ENCODE data around the gene CNOT8.
"Not testable (repeated sequence)": the region's sequence is repeated elsewhere in the genome, so short reads cannot be mapped to it uniquely, and the experiment has no call there.

CNOT8 gene

DNA sequence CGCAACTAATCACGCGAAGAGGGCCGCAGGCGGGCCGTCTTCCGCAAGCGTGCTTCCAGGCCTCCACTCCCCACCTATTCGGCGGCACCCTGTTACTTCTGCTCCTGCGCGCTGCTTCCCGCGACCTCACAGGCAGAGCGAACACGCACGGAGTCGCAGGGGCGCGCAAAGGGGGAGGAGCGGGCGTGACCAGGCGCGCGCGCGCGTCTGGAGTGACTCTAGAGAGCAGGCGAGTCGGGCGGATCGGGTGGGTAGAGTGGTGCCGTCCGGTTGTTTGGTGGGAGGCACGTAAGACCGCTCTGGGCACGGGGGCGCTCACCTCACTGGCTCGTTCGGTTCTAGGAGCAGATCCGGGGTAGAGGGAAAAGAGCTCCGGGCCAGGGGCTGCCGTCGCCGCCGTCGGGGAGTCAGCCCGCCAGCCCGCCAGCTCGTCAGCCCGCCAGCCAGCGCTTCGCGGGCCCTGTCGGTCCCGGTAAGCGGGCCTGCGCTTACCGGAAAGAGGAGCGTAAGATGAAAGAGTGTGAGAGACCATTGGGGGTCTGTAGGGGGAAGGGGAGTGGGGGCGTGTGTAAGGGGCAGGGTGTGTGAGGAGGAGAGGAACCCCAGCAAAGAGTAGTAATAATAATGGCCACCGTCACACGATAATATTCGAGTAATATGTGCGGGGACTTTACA is at the start of gene CNOT8:
Gene CNOT8, plus strand, starts transcription at position 331 of the 675 bp plus-strand sequence. CDS start 4,652 bp downstream, outside the sequence.
- peak; percentile 92 to 98 for DNase-seq

- no peak for DNase-seq
Observed at GRCh38 chr5:154811239-154811638, 47.2 kb upstream of the CNOT8 start.

- DNase-seq: peak in 1 of 2 experiments; percentile 71
Observed at GRCh38 chr5:154811653-154812465, 46.6 kb upstream of the CNOT8 start.

DNA sequence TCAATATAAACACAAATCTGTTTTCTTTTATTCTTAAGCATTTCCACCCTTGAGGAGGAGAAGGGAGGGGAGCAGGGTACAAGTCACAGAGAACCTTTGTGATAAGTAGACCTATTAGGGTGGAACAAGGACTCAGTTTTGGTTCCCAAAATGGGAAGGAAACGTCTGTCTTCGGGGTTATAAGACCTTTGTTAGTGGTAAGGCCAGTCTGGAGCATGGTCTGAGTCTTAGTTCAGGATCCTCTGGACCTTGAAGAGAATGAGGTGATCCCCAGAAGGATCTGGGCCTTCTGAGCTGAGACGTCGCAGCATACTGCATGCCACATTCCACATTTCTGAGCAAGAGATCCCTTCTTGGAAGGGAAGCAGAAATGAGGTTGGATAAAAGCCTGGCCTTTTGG is 45.3 kb upstream of the CNOT8 start:
- no peak for DNase-seq

DNA sequence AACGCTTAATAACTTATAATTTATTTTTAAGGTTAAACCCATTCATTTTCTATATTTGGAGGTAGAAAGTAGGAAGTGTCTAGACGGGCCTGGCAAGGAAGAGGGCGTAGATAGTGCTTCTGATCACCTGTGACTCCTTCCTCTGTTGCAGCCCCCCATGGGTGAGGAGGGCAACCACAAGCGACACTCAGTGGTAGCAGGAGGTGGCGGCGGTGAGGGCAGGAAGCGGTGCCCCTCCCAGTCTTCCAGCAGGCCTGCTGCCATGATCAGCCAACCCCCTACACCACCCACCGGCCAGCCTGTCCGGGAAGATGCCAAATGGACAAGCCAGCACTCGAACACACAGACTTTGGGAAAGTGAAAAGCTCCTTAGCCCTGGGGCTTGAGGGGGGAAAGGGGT is 44.7 kb upstream of the CNOT8 start:
- DNase-seq: no peak

GRCh38 chr5:154815025-154815424 is 43.4 kb upstream of the CNOT8 start:
- DNase-seq: no peak

- no peak for DNase-seq
Observed at GRCh38 chr5:154815684-154816247, 42.7 kb upstream of the CNOT8 start.

GRCh38 chr5:154816891-154817492 is 41.4 kb upstream of the CNOT8 start:
- no peak for DNase-seq

DNA sequence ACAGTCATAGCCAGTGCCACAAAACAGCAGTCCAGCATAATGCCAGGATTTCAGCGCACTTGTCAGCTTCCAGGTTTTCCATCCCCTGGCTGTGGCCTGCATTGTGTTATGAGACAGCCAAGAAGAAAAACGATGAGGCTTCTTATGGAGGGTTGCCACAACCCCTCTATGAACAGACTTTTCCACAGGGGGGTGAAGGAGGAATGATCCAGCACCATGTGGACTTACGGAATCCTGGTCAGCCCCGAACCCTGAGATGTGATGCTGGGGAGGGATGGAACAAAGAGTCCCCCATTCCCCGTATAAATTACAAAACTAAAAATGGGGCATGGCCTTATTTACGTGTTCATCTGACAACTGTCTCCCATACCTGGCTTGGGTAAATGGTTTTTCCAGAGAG is 40.6 kb upstream of the CNOT8 start:
- no peak for DNase-seq

- no peak for DNase-seq
Observed at GRCh38 chr5:154818471-154819116, 39.8 kb upstream of the CNOT8 start.

- DNase-seq: no peak
Observed at GRCh38 chr5:154819546-154819945, 38.9 kb upstream of the CNOT8 start.

DNA sequence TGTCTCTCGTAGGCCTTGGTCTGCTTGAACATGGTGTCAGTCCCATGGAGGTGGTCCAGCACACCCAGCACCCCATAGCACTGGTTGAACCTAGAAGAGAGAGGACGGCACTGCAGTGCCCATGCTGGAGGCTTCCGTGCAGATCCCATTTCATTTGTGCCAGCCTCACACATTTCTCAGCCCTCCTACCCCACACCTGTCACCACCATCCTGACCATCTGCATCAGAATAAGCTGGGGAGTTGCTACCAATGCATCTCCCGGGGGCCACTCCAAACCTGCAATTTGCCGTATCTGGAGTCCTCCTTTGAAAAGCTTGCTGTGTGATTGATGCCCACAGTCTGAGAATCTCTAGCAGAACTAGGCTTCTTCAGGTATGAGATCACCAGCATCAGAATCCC is 38.0 kb upstream of the CNOT8 start:
- DNase-seq: no peak

DNA sequence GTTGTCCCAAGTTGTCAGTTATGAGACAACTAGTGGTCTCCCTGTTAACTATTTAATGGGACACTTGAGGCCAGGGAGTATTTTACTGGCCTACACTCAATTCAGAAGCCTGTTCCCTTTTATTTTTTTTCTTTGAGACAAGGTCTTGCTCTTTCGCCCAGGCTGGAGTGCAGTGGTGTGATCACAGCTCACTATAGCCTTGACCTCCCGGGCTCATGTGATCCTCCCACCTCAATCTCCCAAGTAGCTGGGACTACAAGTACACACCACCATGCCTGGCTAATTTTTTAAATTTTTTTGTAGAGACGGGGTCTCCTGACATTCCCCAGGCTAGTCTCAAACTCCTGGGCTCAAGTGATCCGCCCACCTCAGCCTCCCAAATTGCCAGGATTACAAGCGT is 35.5 kb upstream of the CNOT8 start:
- DNase-seq: not testable (repeated sequence)

- DNase-seq: no peak
Observed at GRCh38 chr5:154823605-154824004, 34.8 kb upstream of the CNOT8 start.

- no peak for DNase-seq
Observed at GRCh38 chr5:154824070-154824469, 34.4 kb upstream of the CNOT8 start.

DNA sequence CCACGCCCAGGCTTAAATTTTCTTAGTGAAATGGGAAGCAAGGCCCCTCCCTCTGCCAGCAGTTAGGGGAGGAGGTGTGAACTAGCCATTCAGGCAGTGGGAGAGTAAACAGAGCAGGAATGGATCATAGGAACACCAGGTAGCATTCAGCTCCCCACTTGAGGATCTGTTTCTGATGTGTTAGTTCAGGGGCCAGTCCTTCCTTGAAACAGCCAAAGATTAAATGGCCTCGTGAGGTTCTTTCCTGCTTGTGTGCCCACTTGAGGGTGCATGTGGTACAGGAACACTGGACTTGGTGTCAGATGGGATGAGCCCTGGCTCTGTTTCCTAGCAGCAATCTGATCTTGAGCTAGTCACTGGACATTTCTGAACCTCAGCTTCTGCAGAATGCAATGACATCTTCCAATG is 29.2 kb upstream of the CNOT8 start:
- DNase-seq: peak in 1 of 2 experiments; percentile 31

DNA sequence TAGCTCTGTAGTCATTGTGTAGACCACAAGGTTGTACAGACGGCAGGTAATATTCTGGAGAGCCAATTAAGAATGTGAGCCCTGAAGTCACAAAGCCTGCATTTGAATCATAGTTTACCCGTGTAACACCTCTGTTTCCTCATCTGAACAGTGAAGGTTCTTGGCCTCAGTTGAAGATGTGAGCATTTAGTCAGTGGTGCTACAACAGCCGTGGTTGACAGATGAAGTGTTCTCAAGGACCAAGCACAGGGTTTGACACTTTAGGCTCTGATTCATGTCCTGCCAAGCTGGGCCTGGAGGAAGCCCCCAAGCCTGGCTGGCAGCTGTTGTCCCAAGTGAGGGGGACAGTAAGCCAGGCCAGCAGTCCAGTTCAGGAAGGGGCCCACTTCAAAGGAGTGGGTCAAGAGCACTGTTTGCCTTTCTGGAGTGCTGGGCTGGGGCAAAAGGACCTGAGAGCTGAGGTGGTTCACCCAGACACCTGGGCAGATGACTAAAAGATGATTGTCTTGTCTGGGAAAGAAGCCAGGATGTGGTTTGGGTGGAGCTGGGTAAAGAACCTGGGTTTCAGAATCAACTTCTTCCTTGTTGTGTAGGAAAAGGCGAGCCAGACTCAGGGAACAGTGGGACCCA is 28.7 kb upstream of the CNOT8 start:
- peak in 1 of 2 experiments; percentile 42 for DNase-seq

- no peak for DNase-seq
Observed at GRCh38 chr5:154830219-154830595, 28.2 kb upstream of the CNOT8 start.

GRCh38 chr5:154830596-154830995 is 27.8 kb upstream of the CNOT8 start:
- no peak for DNase-seq

DNA sequence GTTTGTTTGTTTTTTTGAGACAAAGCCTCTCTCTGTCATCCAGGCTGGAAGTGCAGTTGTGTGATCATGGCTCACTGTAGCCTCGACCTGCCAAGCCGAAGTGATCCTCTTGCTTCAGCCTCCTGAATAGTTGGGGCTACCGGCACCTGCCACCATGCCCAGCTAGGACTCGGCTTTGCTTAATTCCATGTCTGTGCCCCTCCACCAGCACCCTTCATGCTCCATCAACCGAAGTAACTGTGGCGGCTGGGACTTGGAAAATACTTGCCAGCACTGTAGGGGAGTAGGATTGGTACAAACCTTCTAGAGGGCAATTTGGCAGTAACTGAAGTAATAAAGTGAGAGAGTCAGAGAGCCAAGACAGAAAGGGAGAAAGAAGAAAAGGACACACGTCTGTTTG is 27.0 kb upstream of the CNOT8 start:
- DNase-seq: no peak

GRCh38 chr5:154832804-154833203 is 25.6 kb upstream of the CNOT8 start:
- not testable (repeated sequence) for DNase-seq

GRCh38 chr5:154834053-154834452 is 24.4 kb upstream of the CNOT8 start:
- DNase-seq: no peak

DNA sequence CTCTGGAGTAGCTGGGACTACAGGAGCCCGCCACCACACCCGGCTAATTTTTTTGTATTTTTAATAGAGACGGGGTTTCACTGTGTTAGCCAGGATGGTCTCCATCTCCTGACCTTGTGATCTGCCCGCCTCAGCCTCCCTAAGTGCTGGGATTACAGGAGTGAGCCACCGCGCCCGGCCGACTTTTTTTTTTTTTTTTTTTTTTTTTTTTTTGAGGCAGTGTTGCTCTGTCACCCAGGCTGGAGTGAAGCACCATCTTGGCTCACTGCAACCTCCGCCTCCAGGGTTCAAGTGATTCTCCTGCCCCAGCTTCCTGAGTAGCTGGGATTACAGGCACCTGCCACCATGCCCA is 22.8 kb upstream of the CNOT8 start:
- not testable (repeated sequence) for DNase-seq
